GM20000 (cell line): ENCODE results near the gene MORN1.

Source experiments
- DNase-seq: peaks from one replicate; pipeline ENCODE4 v3.0.0; 2012; ENCODE audit warnings: low spot score
- TF ChIP-seq, protein P1 (sequence below): IDR thresholded peaks from 2 replicates; pipeline ENCODE4 v1.5.1; 2012; ENCODE audit warnings: mild to moderate bottlenecking, control low read depth; ENCODE audit errors: extremely low read depth, missing control alignments

The MORN1 gene

DNA sequence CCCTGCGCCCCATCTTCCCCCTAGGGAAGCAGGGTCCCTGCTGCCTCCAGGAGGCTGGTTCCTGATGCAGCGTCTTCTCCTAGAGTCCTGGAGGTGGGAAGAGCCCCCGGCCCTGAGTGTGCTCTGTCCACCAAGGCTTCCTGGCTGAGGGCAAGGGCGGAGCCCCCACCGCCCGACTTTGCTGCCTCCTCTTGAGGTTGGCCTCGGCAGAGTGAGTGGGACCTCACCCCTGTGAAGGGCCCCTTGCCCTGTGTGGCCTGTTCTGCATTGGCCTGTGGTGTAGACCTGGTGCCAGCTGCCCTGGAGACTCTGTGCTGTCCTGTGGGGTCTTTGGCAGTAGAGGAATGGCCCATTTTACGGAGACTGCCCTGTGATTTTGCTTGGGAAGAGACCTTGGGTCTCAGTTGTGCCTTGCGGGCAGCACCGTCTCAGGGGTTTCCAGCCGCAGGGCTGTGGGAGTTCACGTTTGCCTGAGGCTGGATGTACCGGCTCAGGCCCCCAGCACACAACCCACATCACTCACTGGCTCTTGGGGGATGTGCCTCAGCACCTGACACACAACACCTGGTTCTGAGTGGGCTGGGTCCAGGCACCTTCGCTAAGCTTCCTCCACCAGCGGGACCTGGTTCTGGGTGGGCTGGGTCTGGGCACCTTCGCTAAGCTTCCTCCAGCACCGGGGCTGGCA is 89.6 kb downstream of the MORN1 start:
- no peak for DNase-seq
- TF ChIP-seq, protein P1, sequence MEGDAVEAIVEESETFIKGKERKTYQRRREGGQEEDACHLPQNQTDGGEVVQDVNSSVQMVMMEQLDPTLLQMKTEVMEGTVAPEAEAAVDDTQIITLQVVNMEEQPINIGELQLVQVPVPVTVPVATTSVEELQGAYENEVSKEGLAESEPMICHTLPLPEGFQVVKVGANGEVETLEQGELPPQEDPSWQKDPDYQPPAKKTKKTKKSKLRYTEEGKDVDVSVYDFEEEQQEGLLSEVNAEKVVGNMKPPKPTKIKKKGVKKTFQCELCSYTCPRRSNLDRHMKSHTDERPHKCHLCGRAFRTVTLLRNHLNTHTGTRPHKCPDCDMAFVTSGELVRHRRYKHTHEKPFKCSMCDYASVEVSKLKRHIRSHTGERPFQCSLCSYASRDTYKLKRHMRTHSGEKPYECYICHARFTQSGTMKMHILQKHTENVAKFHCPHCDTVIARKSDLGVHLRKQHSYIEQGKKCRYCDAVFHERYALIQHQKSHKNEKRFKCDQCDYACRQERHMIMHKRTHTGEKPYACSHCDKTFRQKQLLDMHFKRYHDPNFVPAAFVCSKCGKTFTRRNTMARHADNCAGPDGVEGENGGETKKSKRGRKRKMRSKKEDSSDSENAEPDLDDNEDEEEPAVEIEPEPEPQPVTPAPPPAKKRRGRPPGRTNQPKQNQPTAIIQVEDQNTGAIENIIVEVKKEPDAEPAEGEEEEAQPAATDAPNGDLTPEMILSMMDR: no peak

DNA sequence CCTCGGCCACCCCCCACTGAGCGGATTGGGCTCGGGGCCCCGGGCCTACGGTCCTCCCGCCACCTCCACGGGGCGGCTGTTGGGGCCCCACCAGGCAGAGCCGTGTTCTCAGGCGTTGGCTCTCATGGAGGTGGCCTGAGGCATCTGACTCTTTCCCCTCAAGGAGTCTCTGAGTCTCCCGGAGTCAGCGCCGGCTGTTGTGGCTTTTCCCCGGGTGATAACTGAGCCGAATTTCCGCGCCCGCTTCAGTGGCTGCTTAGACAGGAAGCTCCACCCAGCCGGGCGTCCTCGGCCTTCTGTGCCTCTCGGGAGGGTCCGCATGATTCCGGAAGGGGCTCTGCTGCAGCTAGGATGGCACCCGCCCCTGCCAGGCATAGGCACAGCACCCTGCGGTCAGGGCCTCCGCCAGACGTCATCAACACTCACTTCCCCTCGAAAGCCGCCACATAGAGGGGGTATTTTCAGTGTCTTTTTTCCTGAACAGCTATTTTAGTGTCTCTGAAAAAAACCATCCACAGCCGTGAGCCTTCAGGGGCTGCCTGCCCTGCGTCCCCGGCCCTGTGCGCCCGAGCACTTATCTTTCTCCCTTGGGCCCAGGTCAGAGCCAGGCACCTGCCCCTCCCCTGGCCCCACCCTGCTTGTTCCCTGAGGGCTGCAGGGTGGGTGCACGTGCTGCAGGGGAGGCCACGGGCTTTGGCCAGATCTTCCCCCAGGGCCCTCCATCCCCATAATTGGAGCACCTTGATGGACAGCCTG is 90.3 kb downstream of the MORN1 start:
- peak; percentile 86 for DNase-seq

GRCh38 chr1:2300004-2300771 is 91.2 kb downstream of the MORN1 start:
- TF ChIP-seq, protein P1: no peak
- peak; percentile 94 for DNase-seq

More for the DNA sequence above, 90.3 kb downstream of the MORN1 start:
- TF ChIP-seq, protein P1: no peak

GRCh38 chr1:2299131-2299627 is 92.2 kb downstream of the MORN1 start:
- TF ChIP-seq, protein P1: no peak

DNA sequence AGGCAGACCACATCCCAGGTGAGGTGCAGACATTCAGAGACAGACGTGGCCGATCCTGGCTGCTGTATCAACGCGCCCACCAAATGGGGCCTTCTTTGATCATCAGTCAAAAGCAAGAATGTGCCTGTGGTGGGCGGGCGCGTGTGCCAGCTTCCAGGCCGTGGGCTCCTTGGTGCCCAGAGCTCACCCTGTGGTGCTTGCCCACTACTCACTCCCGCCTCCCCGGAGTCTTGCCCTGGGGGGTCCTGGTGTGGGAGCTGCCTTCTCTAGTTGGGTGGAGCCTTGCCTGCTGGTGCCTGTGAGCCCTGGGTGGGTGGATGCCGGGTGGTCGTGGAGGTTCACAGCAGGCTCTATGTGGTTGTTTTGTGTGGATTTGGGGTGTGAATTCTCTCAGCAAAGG is 92.7 kb downstream of the MORN1 start:
- no peak for DNase-seq
- TF ChIP-seq, protein P1: no peak

More at GRCh38 chr1:2299131-2299627, 92.2 kb downstream of the MORN1 start:
- no peak for DNase-seq

GRCh38 chr1:2297246-2298011 is 93.9 kb downstream of the MORN1 start:
- TF ChIP-seq, protein P1: no peak
- no peak for DNase-seq
